Activated naive CD4-positive, alpha-beta T cell treated with anti-CD3 and anti-CD28 coated beads, Interleukin-2, amount 10 ng/mL, durations not matched to agents 7 days and 5 days (primary cell): ENCODE data around the gene NFKBIA.
"Not testable (repeated sequence)": the region's sequence is repeated elsewhere in the genome, so short reads cannot be mapped to it uniquely, and the experiment has no call there.

ENCODE experiments used
- CTCF ChIA-PET: fragments of 350-600 bp; sonication (Branson Sonifier 250); formaldehyde crosslinking; loops from one replicate; lab custom pipeline; 2021; ENCODE audit warnings: antibody characterized with exemption; lab: Charles Lee
- DNase-seq: peaks from one replicate; pipeline ENCODE4 v3.0.0-alpha.2; 2020
- H3K27ac Mint-ChIP-seq: one replicate; pipeline ENCODE4 v1.8.0; 2021; ENCODE audit warnings: mild to moderate bottlenecking, moderate library complexity, mixed read lengths
- H3K27me3 Mint-ChIP-seq: one replicate; pipeline ENCODE4 v1.8.0; 2021; ENCODE audit warnings: mild to moderate bottlenecking, mixed read lengths
- H3K36me3 Mint-ChIP-seq: one replicate; pipeline ENCODE4 v1.8.0; 2021; ENCODE audit warnings: mixed read lengths
- H3K4me1 Mint-ChIP-seq: one replicate; pipeline ENCODE4 v1.8.0; 2021; ENCODE audit warnings: mixed read lengths
- H3K4me3 Mint-ChIP-seq: one replicate; pipeline ENCODE4 v1.8.0; 2021; ENCODE audit warnings: mild to moderate bottlenecking, moderate library complexity, mixed read lengths
- H3K9me3 Mint-ChIP-seq: one replicate; pipeline ENCODE4 v1.8.0; 2021; ENCODE audit warnings: mixed read lengths

Gene NFKBIA

DNA sequence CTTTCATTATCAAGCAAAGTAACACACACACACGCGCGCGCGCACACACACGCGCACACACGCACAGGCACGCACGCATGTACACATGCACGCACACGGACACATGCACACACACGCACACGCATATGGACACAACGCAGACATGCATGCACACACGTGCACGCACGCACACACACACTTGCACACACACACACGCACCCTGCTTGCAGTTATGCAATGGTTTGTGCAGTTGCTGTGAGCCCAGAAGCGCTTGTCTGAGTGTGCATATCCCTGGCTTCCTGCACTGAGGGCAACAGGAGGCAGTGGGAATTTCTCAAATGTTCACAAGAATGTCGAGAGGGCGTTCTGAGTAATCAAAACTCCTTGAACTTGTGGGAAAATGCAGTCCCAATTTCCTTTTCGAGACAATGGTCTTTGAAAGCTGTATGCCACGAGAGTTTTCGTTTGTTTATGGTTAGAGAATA is 41.6 kb downstream of the NFKBIA start:
- H3K4me1 Mint-ChIP-seq: peaks cover 15% of the 10 kb centered on the region
- DNase-seq: no peak
- H3K36me3 Mint-ChIP-seq: no peaks in the 10 kb centered on the region
- no peak overlapping the region for H3K27ac Mint-ChIP-seq
- CTCF ChIA-PET: no interaction called here
- H3K27me3 Mint-ChIP-seq: no peaks in the 10 kb centered on the region
- H3K4me3 Mint-ChIP-seq: no peak overlapping the region
- no peaks in the 10 kb centered on the region for H3K9me3 Mint-ChIP-seq

DNA sequence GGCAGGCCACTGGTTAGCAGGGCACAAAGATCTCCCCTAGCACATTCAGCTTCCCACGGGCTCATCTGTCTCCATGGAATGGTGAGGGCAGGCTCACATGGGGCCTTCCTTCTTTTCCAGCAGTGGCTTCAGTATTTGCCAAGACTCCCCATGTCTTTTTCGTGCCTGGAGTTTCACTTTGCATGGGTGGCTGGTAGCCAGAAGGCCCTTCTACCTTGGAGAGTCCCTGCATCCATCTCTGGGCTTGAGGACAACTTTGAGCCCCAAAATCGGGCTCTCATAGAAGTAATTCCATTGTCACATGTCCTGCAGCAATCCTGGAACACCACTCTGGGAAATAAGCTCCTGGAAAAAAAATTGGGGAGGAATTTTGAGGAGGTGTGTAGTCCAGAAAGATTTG is 42.1 kb downstream of the NFKBIA start:
- Mint-ChIP-seq H3K36me3 (no peaks in the 10 kb centered on the region), H3K27me3 (no peaks in the 10 kb centered on the region), H3K4me1 (peaks cover 10% of the 10 kb centered on the region), H3K9me3 (no peaks in the 10 kb centered on the region), H3K4me3 (no peak overlapping the region), H3K27ac (no peak overlapping the region)
- no peak for DNase-seq
- CTCF ChIA-PET: no interaction called here

- Mint-ChIP-seq H3K4me1 (peaks cover 10% of the 10 kb centered on the region), H3K4me3 (no peak overlapping the region), H3K36me3 (no peaks in the 10 kb centered on the region), H3K9me3 (no peaks in the 10 kb centered on the region), H3K27ac (no peak overlapping the region), H3K27me3 (no peaks in the 10 kb centered on the region)
- DNase-seq: no peak
- CTCF ChIA-PET: no interaction called here
Measured at GRCh38 chr14:35361141-35361480, 43.4 kb downstream of the NFKBIA start.

- H3K9me3 Mint-ChIP-seq, CTCF ChIA-PET, H3K27ac Mint-ChIP-seq, DNase-seq, H3K36me3 Mint-ChIP-seq, H3K27me3 Mint-ChIP-seq, H3K4me3 Mint-ChIP-seq: not testable (repeated sequence)
- H3K4me1 Mint-ChIP-seq: peaks cover 11% of the 10 kb centered on the region
Measured at GRCh38 chr14:35359655-35360054, 44.9 kb downstream of the NFKBIA start.

GRCh38 chr14:35355981-35356841 is 48.3 kb downstream of the NFKBIA start:
- no peaks in the 10 kb centered on the region for H3K27me3 Mint-ChIP-seq
- H3K9me3 Mint-ChIP-seq: no peaks in the 10 kb centered on the region
- H3K4me3 Mint-ChIP-seq: no peak overlapping the region
- H3K36me3 Mint-ChIP-seq: no peaks in the 10 kb centered on the region
- no peak overlapping the region for H3K27ac Mint-ChIP-seq
- H3K4me1 Mint-ChIP-seq: peaks cover 18% of the 10 kb centered on the region
- no peak for DNase-seq
- CTCF ChIA-PET: no interaction called here

DNA sequence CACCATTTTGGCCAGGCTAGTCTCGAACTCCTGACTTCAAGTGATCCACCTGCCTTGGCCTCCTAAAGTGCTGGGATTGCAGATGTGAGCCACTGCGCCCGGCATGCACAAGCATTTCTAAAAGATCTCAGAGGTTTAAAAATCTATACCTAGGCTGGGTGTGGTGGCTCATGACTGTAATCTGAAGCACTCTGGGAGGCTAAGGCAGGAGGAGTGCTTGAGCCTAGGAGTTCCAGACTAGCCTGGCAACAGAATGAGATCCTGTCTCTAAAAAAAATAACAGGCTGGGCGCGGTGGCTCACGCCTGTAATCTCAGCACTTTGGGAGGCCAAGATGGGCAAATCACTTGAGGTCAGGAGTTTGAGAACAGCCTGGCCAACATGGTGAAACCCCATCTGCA is 49.3 kb downstream of the NFKBIA start:
- DNase-seq, H3K27ac Mint-ChIP-seq, CTCF ChIA-PET, H3K9me3 Mint-ChIP-seq, H3K27me3 Mint-ChIP-seq, H3K4me3 Mint-ChIP-seq, H3K36me3 Mint-ChIP-seq: not testable (repeated sequence)
- H3K4me1 Mint-ChIP-seq: peaks cover 18% of the 10 kb centered on the region

GRCh38 chr14:35353409-35354172 is 51.0 kb downstream of the NFKBIA start:
- CTCF ChIA-PET: interaction anchor here (0.8 kb wide), 1 partner anchor 34 kb away, joined by 4 read pairs; no protein-coding TSS in a partner anchor
- Mint-ChIP-seq H3K27ac (no peak overlapping the region), H3K4me1 (peaks cover 18% of the 10 kb centered on the region), H3K9me3 (no peaks in the 10 kb centered on the region), H3K27me3 (peaks cover 4% of the 10 kb centered on the region), H3K4me3 (no peak overlapping the region), H3K36me3 (no peaks in the 10 kb centered on the region)
- no peak for DNase-seq

- CTCF ChIA-PET: interaction anchor here (0.6 kb wide), 1 partner anchor 58 kb away, joined by 3 read pairs; no protein-coding TSS in a partner anchor
- Mint-ChIP-seq H3K4me1 (peaks cover 18% of the 10 kb centered on the region), H3K4me3 (no peak overlapping the region), H3K9me3 (no peaks in the 10 kb centered on the region), H3K36me3 (no peaks in the 10 kb centered on the region), H3K27ac (no peak overlapping the region), H3K27me3 (peaks cover 4% of the 10 kb centered on the region)
- DNase-seq: no peak
Measured at GRCh38 chr14:35352274-35353233, 52.0 kb downstream of the NFKBIA start.

- CTCF ChIA-PET: interaction anchor here (0.7 kb wide), 1 partner anchor 12 kb away, joined by 3 read pairs; no protein-coding TSS in a partner anchor
- Mint-ChIP-seq H3K27me3 (peaks cover 9% of the 10 kb centered on the region), H3K4me3 (no peak overlapping the region)
Measured at GRCh38 chr14:35351897-35352273, 52.7 kb downstream of the NFKBIA start.

More at GRCh38 chr14:35351897-35352273, 52.7 kb downstream of the NFKBIA start:
- H3K36me3 Mint-ChIP-seq: no peaks in the 10 kb centered on the region
- no peak for DNase-seq
- H3K4me1 Mint-ChIP-seq: peaks cover 18% of the 10 kb centered on the region
- H3K27ac Mint-ChIP-seq: no peak overlapping the region
- H3K9me3 Mint-ChIP-seq: no peaks in the 10 kb centered on the region
